HEK293T (cell line): ENCODE results near the gene VWA8.

Experiments used
- ARNT ChIP-seq: fragments of 450-650 bp; IDR thresholded peaks from 2 replicates; pipeline ENCODE4 v1.6.1; 2017; ENCODE audit warnings: mild to moderate bottlenecking
- BHLHE40 ChIP-seq: fragments of 450-650 bp; IDR thresholded peaks from 2 replicates; pipeline ENCODE4 v1.6.1; 2016; ENCODE audit warnings: mild to moderate bottlenecking, moderate library complexity, borderline replicate concordance
- CTBP1 ChIP-seq: fragments of 450-650 bp; IDR thresholded peaks from 2 replicates; pipeline ENCODE4 v1.6.1; 2016; ENCODE audit warnings: borderline replicate concordance
- ELF4 ChIP-seq: fragments of 450-650 bp; IDR thresholded peaks from 2 replicates; pipeline ENCODE4 v1.6.1; 2017; ENCODE audit warnings: antibody characterized with exemption
- FOXA1 ChIP-seq: fragments of 450-650 bp; IDR thresholded peaks from 2 replicates; pipeline ENCODE4 v1.6.1; 2016; ENCODE audit warnings: mild to moderate bottlenecking
- FOXK2 ChIP-seq: fragments of 450-650 bp; IDR thresholded peaks from 2 replicates; pipeline ENCODE4 v1.6.1; 2016; ENCODE audit warnings: mild to moderate bottlenecking
- FOXM1 ChIP-seq: fragments of 450-650 bp; IDR thresholded peaks from 2 replicates; pipeline ENCODE4 v1.6.1; 2017; ENCODE audit warnings: mild to moderate bottlenecking, borderline replicate concordance
- LEF1 ChIP-seq: fragments of 450-650 bp; IDR thresholded peaks from 2 replicates; pipeline ENCODE4 v1.6.1; 2017; ENCODE audit warnings: mild to moderate bottlenecking, borderline replicate concordance
- NFRKB ChIP-seq: fragments of 450-650 bp; IDR thresholded peaks from 2 replicates; pipeline ENCODE4 v1.6.1; 2016; ENCODE audit warnings: mild to moderate bottlenecking, moderate library complexity
- PKNOX1 ChIP-seq: fragments of 450-650 bp; IDR thresholded peaks from 2 replicates; pipeline ENCODE4 v1.6.1; 2016
- SP1 ChIP-seq: fragments of 450-650 bp; IDR thresholded peaks from 2 replicates; pipeline ENCODE4 v1.6.1; 2017
- SUZ12 ChIP-seq: fragments of 450-650 bp; IDR thresholded peaks from 2 replicates; pipeline ENCODE4 v1.6.1; 2016; ENCODE audit warnings: mild to moderate bottlenecking
- ZNF384 ChIP-seq: fragments of 450-650 bp; IDR thresholded peaks from 2 replicates; pipeline ENCODE4 v1.6.1; 2016

DNA sequence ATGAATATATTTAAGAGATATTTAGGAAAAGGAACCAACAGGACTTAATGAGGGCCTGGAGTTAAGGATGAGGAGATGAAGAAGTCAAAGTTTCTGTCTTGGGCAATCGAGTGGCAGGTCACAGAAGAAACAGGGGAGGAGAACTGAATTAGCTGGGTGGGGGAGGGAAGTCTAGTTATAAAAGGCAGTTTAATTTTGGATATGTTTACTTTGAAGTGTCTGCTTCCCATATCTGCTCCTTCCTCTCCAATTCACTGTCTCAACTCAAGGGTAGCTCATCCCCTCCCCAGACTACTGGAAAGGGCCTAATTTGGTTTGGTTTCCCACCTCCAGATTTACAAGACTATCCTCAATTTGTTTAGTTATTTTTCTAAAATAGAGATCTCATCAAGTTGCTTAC is 195.9 kb downstream of the VWA8 start:
- TF ChIP-seq ARNT (no peak), FOXA1 (no peak), FOXM1 (no peak), NFRKB (no peak), FOXK2 (no peak), SUZ12 (no peak), SP1 (no peak), PKNOX1 (no peak), ZNF384 (no peak), ELF4 (no peak), BHLHE40 (no peak), LEF1 (no peak), CTBP1 (no peak)
